ENCODE measurements around the gene RANBP3L.
"Not testable (repeated sequence)": the region's sequence is repeated elsewhere in the genome, so short reads cannot be mapped to it uniquely, and the experiment has no call there.

The RANBP3L gene

GRCh38 chr5:36206913-36207312 is 94.8 kb downstream of the RANBP3L start:
- no peak for DNase-seq (ENCODE audit: low read depth)

- DNase-seq (ENCODE audit: low read depth): no peak
Observed at GRCh38 chr5:36205329-36205728, 96.4 kb downstream of the RANBP3L start.

- no peak for DNase-seq (ENCODE audit: low read depth)
Observed at GRCh38 chr5:36202521-36202961, 99.2 kb downstream of the RANBP3L start.

GRCh38 chr5:36200513-36200912 is 101.2 kb downstream of the RANBP3L start:
- no peak for DNase-seq (ENCODE audit: low read depth)

GRCh38 chr5:36199620-36200019 is 102.1 kb downstream of the RANBP3L start:
- no peak for DNase-seq (ENCODE audit: low read depth)

GRCh38 chr5:36198783-36199182 is 102.9 kb downstream of the RANBP3L start:
- not testable (repeated sequence) for DNase-seq (ENCODE audit: low read depth)

All from CMK (cell line).